HepG2 (cell line): Measurements from ENCODE around the gene LYZL1.

Experiments used
- CTCF ChIP-seq: sonication (generic); formaldehyde crosslinking; IDR thresholded peaks from 2 replicates; pipeline ENCODE4 v1.5.0; 2020; ENCODE audit warnings: mild to moderate bottlenecking, missing genetic modification reagents, moderate library complexity
- ETS1 ChIP-seq: sonication (generic); formaldehyde crosslinking; IDR thresholded peaks from 2 replicates; pipeline ENCODE4 v1.4.0; 2020; ENCODE audit warnings: missing genetic modification reagents
- HOXD1 ChIP-seq: sonication (generic); formaldehyde crosslinking; IDR thresholded peaks from 2 replicates; pipeline ENCODE4 v1.5.0; 2020; ENCODE audit warnings: missing genetic modification reagents
- PCBP2 ChIP-seq: fragments of 200-400 bp; formaldehyde crosslinking; optimal IDR thresholded peaks from 2 replicates; pipeline ENCODE3; 2018; ENCODE audit warnings: low read length, low read depth; ENCODE audit not compliant: poor library complexity, severe bottlenecking
- POLR2A ChIP-seq, 2 experiments: IDR thresholded peaks; 2 replicates each; pipeline ENCODE4 v1.6.1; 2011; ENCODE audit warnings: low read depth in 2 of 2, low read length in 2 of 2, mild to moderate bottlenecking in 1 of 2, moderate library complexity in 1 of 2; ENCODE audit not compliant: insufficient read depth in 1 of 2
- SOX6 ChIP-seq, 2 experiments: fragments of 450-650 bp in 1 of 2; sonication (generic) in 1 of 2; formaldehyde crosslinking in 1 of 2; IDR thresholded peaks; 2 replicates each; pipeline versions ENCODE4 v1.4.0 to v1.6.1; 2017 to 2020; ENCODE audit warnings: antibody characterized with exemption in 1 of 2, mild to moderate bottlenecking in 1 of 2, missing genetic modification reagents in 1 of 2
- SP2 ChIP-seq: sonication (generic); formaldehyde crosslinking; IDR thresholded peaks from 2 replicates; pipeline ENCODE4 v1.5.1; 2020; ENCODE audit warnings: mild to moderate bottlenecking, missing genetic modification reagents
- STAT5B ChIP-seq: sonication (generic); formaldehyde crosslinking; IDR thresholded peaks from 2 replicates; pipeline ENCODE4 v1.4.0; 2020; ENCODE audit warnings: missing genetic modification reagents
- TCF7L2 ChIP-seq: IDR thresholded peaks from 2 replicates; pipeline ENCODE4 v1.6.1; 2011; ENCODE audit warnings: mild to moderate bottlenecking, low read depth, low read length, moderate library complexity
- THAP11 ChIP-seq: IDR thresholded peaks from 2 replicates; pipeline ENCODE4 v1.6.1; 2016; ENCODE audit warnings: missing biosample characterization, missing genetic modification reagents
- ZBTB7A ChIP-seq: sonication (generic); formaldehyde crosslinking; IDR thresholded peaks from 2 replicates; pipeline ENCODE4 v1.8.0; 2022; ENCODE audit warnings: mild to moderate bottlenecking, missing genetic modification reagents
- ZNF792 ChIP-seq: IDR thresholded peaks from 2 replicates; pipeline ENCODE4 v1.6.1; 2016
- TF ChIP-seq, protein P1 (sequence below): sonication (generic); formaldehyde crosslinking; IDR thresholded peaks from 2 replicates; pipeline ENCODE4 v1.4.0; 2020; ENCODE audit warnings: missing genetic modification reagents
- TF ChIP-seq, protein P2 (sequence below): sonication (generic); formaldehyde crosslinking; IDR thresholded peaks from 2 replicates; pipeline ENCODE4 v1.4.0; 2020; ENCODE audit warnings: missing genetic modification reagents

DNA sequence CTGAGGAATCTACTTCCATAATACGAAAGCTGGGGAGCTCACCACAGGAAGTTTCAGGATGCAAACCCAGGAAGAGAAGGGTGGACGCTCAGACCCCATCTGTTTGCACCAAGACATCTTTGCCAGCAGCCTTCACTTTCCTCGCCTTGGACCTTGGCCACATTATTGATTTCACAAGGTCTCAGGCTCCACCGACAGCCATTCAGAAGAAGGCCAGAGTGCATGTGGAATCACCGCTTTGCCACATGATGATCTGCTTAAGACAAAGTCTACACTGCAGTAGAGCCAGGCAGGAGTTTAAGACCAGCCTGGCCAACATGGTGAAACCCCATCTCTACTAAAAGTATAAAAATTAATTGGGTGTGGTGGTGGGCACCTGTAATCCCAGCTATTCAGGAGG, 60.0 kb downstream of the LYZL1 start:
- no peak for TF ChIP-seq THAP11 (CRISPR knock-in tag)
- no peak for TF ChIP-seq PCBP2
- no peak for TF ChIP-seq HOXD1 (CRISPR knock-in tag)
- TF ChIP-seq STAT5B (CRISPR knock-in tag) = no peak
- no peak for TF ChIP-seq CTCF (CRISPR knock-in tag)
- no peak for TF ChIP-seq ETS1 (CRISPR knock-in tag)
- TF ChIP-seq SOX6 (IDR thresholded peaks at IDR 0.05) = no peak
- TF ChIP-seq SOX6 (CRISPR knock-in tag; IDR thresholded peaks at IDR 0.05) = no peak
- TF ChIP-seq ZBTB7A = no peak
- no peak for TF ChIP-seq ZNF792 (CRISPR knock-in tag)
- TF ChIP-seq SP2 (CRISPR knock-in tag) = no peak
- TF ChIP-seq, protein P1, sequence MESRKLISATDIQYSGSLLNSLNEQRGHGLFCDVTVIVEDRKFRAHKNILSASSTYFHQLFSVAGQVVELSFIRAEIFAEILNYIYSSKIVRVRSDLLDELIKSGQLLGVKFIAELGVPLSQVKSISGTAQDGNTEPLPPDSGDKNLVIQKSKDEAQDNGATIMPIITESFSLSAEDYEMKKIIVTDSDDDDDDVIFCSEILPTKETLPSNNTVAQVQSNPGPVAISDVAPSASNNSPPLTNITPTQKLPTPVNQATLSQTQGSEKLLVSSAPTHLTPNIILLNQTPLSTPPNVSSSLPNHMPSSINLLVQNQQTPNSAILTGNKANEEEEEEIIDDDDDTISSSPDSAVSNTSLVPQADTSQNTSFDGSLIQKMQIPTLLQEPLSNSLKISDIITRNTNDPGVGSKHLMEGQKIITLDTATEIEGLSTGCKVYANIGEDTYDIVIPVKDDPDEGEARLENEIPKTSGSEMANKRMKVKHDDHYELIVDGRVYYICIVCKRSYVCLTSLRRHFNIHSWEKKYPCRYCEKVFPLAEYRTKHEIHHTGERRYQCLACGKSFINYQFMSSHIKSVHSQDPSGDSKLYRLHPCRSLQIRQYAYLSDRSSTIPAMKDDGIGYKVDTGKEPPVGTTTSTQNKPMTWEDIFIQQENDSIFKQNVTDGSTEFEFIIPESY (CRISPR knock-in tag) = no peak
- no peak for TF ChIP-seq POLR2A (IDR thresholded peaks at IDR 0.05; ENCODE audit: insufficient read depth in 1 of 2, low read depth in 2 of 2, low read length in 2 of 2)
- no peak for TF ChIP-seq TCF7L2
- TF ChIP-seq, protein P2, sequence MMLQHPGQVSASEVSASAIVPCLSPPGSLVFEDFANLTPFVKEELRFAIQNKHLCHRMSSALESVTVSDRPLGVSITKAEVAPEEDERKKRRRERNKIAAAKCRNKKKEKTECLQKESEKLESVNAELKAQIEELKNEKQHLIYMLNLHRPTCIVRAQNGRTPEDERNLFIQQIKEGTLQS = no peak
